NCI-H446 (cell line): Measurements from ENCODE around the gene PRR15.

Experiments
- DNase-seq, 2 experiments: peaks; one replicate each; lab custom pipeline; 2025; lab: John Stamatoyannopoulos, UW

The PRR15 gene

GRCh38 chr7:29569648-29570047 is 6.0 kb downstream of the PRR15 start:
- no peak for DNase-seq

- DNase-seq = no peak
These were observed 8.9 kb downstream of the PRR15 start for GRCh38 chr7:29572558-29572957.

- no peak for DNase-seq
These were observed 9.9 kb downstream of the PRR15 start for GRCh38 chr7:29573567-29573966.

GRCh38 chr7:29574659-29575058 is 11.0 kb downstream of the PRR15 start:
- no peak for DNase-seq

- no peak for DNase-seq
These were observed 23.7 kb downstream of the PRR15 start for GRCh38 chr7:29587195-29587808.

GRCh38 chr7:29588212-29588611 is 24.6 kb downstream of the PRR15 start:
- no peak for DNase-seq

- DNase-seq = peak in 1 of 2 experiments; percentile 56
These were observed 25.5 kb downstream of the PRR15 start for GRCh38 chr7:29588900-29589696.

- no peak for DNase-seq
These were observed 29.2 kb downstream of the PRR15 start for GRCh38 chr7:29592866-29593265.

GRCh38 chr7:29593459-29593858 is 29.8 kb downstream of the PRR15 start:
- no peak for DNase-seq

GRCh38 chr7:29596593-29597178 is 33.1 kb downstream of the PRR15 start:
- no peak for DNase-seq

GRCh38 chr7:29597266-29597665 is 33.6 kb downstream of the PRR15 start:
- no peak for DNase-seq

GRCh38 chr7:29598137-29598536 is 34.5 kb downstream of the PRR15 start:
- DNase-seq = no peak

- no peak for DNase-seq
These were observed 35.0 kb downstream of the PRR15 start for GRCh38 chr7:29598613-29599012.

- DNase-seq = no peak
These were observed 35.4 kb downstream of the PRR15 start for GRCh38 chr7:29599026-29599425.

- no peak for DNase-seq
These were observed 37.0 kb downstream of the PRR15 start for GRCh38 chr7:29600661-29601060.

GRCh38 chr7:29604052-29604451 is 40.4 kb downstream of the PRR15 start:
- DNase-seq = no peak

GRCh38 chr7:29604702-29605101 is 41.1 kb downstream of the PRR15 start:
- DNase-seq = no peak

GRCh38 chr7:29605671-29606070 is 42.0 kb downstream of the PRR15 start:
- no peak for DNase-seq

GRCh38 chr7:29606287-29606721 is 42.7 kb downstream of the PRR15 start:
- DNase-seq = no peak

- DNase-seq = no peak
These were observed 43.2 kb downstream of the PRR15 start for GRCh38 chr7:29606830-29607229.

GRCh38 chr7:29607259-29607658 is 43.6 kb downstream of the PRR15 start:
- no peak for DNase-seq

- no peak for DNase-seq
These were observed 44.3 kb downstream of the PRR15 start for GRCh38 chr7:29607889-29608288.
